ENCODE data around the gene TBCK. TPM values are rescaled to one million over a fixed set of nuclear protein-coding genes. Genes with fewer than 3 reads are reported as not detected.

Gene TBCK
- total and polyA plus RNA-seq, 2 donors (not counting 3 experiments of a cell fraction or from before 2014, with no cell fraction given): 18.2 to 38.6 TPM

DNA sequence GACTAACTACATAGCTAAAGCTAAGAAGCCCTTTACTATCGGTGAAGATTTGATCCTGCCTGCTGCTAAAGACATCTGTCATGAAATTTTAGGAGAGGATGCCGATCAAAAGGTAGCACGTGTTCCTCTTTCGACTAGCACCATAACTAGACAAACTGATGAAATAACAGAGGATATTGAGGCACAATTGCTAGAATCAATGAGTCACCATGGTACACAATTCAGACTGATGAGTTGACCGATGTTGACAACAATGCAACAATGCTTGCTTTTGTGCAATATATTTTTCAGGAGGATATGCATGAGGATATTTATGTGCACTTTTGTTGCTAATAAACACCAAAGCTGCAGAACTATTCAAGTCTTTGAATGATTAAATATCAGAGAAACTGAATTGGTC is 24.3 kb downstream of the TBCK start:
- no TSS peak for BruUV-seq (replicated peaks)
- H3K27me3 ChIP-seq (ENCODE audit: control insufficient read depth in 2 of 2, insufficient read depth in 2 of 2, low read length in 2 of 2): no peaks in the 10 kb centered on the region
- H3K9me3 ChIP-seq (replicated peaks; ENCODE audit: control insufficient read depth, insufficient read depth, low read length): no peaks in the 10 kb centered on the region
- no peak overlapping the region for H3K4me3 ChIP-seq (replicated peaks in 1 of 3; ENCODE audit: insufficient read depth in 1 of 3, low read depth in 1 of 3, low read length in 3 of 3)
- peaks cover 9% of the 10 kb centered on the region for H3K4me1 ChIP-seq (ENCODE audit: control insufficient read depth, extremely low read depth, insufficient read depth, low read length)
- no peak overlapping the region for H3K9ac ChIP-seq (replicated peaks; ENCODE audit: extremely low read depth, insufficient read depth, low read length)
- H3K9me1 ChIP-seq (replicated peaks; ENCODE audit: control insufficient read depth, extremely low read depth, insufficient read depth, low read length): no peaks in the 10 kb centered on the region
- no peaks in the 10 kb centered on the region for H3K79me2 ChIP-seq (ENCODE audit: control insufficient read depth, insufficient read depth, low read length)
- FAIRE-seq: no peak
- intact Hi-C loops (cut with micrococcal nuclease) (no loop called here), dilution Hi-C loops (cut with MboI; ENCODE audit: extremely low pct_ligation_motif_present, low sequenced_read_pairs) (no loop called here)
- no peak overlapping the region for H2AFZ ChIP-seq (ENCODE audit: low read depth, low read length)
- ChIA-PET POLR2A (no interaction called here), CTCF (interaction anchor here (0.9 kb wide), 1 partner anchor 14 kb away, joined by 3 read pairs; no protein-coding TSS in a partner anchor)
- H3K27ac ChIP-seq (ENCODE audit: insufficient read depth, low read depth, low read length): no peak overlapping the region
- DNase-seq (ENCODE audit: low read depth, low spot score): no peak
- TF ChIP-seq JUN (IDR thresholded peaks at IDR 0.05; ENCODE audit: borderline replicate concordance, insufficient read depth, insufficient read length, low read depth): peak; percentile 17
- TF ChIP-seq, protein P1, sequence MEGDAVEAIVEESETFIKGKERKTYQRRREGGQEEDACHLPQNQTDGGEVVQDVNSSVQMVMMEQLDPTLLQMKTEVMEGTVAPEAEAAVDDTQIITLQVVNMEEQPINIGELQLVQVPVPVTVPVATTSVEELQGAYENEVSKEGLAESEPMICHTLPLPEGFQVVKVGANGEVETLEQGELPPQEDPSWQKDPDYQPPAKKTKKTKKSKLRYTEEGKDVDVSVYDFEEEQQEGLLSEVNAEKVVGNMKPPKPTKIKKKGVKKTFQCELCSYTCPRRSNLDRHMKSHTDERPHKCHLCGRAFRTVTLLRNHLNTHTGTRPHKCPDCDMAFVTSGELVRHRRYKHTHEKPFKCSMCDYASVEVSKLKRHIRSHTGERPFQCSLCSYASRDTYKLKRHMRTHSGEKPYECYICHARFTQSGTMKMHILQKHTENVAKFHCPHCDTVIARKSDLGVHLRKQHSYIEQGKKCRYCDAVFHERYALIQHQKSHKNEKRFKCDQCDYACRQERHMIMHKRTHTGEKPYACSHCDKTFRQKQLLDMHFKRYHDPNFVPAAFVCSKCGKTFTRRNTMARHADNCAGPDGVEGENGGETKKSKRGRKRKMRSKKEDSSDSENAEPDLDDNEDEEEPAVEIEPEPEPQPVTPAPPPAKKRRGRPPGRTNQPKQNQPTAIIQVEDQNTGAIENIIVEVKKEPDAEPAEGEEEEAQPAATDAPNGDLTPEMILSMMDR (IDR thresholded peaks at IDR 0.05; ENCODE audit: extremely low read depth in 1 of 2, insufficient read depth in 1 of 2, low read depth in 1 of 2, low read length in 2 of 2): no peak
- peaks cover 0 to 3% of the 10 kb centered on the region in 2 experiments for H3K36me3 ChIP-seq (ENCODE audit: control insufficient read depth in 2 of 2, extremely low read depth in 1 of 2, insufficient read depth in 2 of 2, low read length in 2 of 2)
- no peaks in the 10 kb centered on the region for H4K20me1 ChIP-seq (replicated peaks; ENCODE audit: control insufficient read depth, extremely low read depth, insufficient read depth, low read length)
- no peak overlapping the region for H3K4me2 ChIP-seq (ENCODE audit: insufficient read depth, low read length)

DNA sequence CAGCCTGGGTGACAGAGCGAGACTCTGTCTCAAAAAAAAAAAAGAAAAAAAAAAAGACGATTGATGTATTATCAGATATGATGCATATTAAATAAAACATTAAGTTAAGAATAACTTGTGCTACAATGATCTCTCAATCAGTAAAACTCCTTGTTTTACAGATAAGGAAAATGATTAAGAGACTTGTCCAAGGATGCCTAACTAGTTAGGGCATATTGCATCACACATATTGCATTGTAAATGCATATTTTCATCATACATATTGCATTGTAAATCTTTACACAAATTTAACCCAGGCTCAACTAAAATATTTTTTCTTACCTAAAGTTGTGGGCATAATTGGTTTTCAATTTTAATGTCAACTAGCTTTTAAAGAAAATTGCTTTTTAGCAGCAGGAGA is 26.3 kb downstream of the TBCK start:
- DNase-seq (ENCODE audit: low read depth, low spot score) (no peak), FAIRE-seq (no peak)
- Histone ChIP-seq H3K27me3 (ENCODE audit: control insufficient read depth in 2 of 2, insufficient read depth in 2 of 2, low read length in 2 of 2) (no peaks in the 10 kb centered on the region), H4K20me1 (replicated peaks; ENCODE audit: control insufficient read depth, extremely low read depth, insufficient read depth, low read length) (no peaks in the 10 kb centered on the region), H3K36me3 (ENCODE audit: control insufficient read depth in 2 of 2, extremely low read depth in 1 of 2, insufficient read depth in 2 of 2, low read length in 2 of 2) (peaks cover 0 to 3% of the 10 kb centered on the region in 2 experiments), H3K9me3 (replicated peaks; ENCODE audit: control insufficient read depth, insufficient read depth, low read length) (no peaks in the 10 kb centered on the region), H3K4me2 (ENCODE audit: insufficient read depth, low read length) (no peak overlapping the region), H3K4me3 (replicated peaks in 1 of 3; ENCODE audit: insufficient read depth in 1 of 3, low read depth in 1 of 3, low read length in 3 of 3) (no peak overlapping the region), H3K79me2 (ENCODE audit: control insufficient read depth, insufficient read depth, low read length) (no peaks in the 10 kb centered on the region), H3K9ac (replicated peaks; ENCODE audit: extremely low read depth, insufficient read depth, low read length) (no peak overlapping the region), H3K4me1 (ENCODE audit: control insufficient read depth, extremely low read depth, insufficient read depth, low read length) (peaks cover 9% of the 10 kb centered on the region), H2AFZ (ENCODE audit: low read depth, low read length) (no peak overlapping the region), H3K27ac (ENCODE audit: insufficient read depth, low read depth, low read length) (no peak overlapping the region), H3K9me1 (replicated peaks; ENCODE audit: control insufficient read depth, extremely low read depth, insufficient read depth, low read length) (no peaks in the 10 kb centered on the region)
- intact Hi-C loops (cut with micrococcal nuclease) (no loop called here), dilution Hi-C loops (cut with MboI; ENCODE audit: extremely low pct_ligation_motif_present, low sequenced_read_pairs) (no loop called here)
- no peak for TF ChIP-seq POLR2AphosphoS5 (IDR thresholded peaks at IDR 0.05; ENCODE audit: insufficient read depth, low read depth, low read length)
- TF ChIP-seq, protein P1 (IDR thresholded peaks at IDR 0.05; ENCODE audit: extremely low read depth in 1 of 2, insufficient read depth in 1 of 2, low read depth in 1 of 2, low read length in 2 of 2): no peak
- no peak for TF ChIP-seq EZH2 (IDR thresholded peaks at IDR 0.05; ENCODE audit: borderline replicate concordance, low read depth, low read length, severe bottlenecking)
- TF ChIP-seq, protein P2, sequence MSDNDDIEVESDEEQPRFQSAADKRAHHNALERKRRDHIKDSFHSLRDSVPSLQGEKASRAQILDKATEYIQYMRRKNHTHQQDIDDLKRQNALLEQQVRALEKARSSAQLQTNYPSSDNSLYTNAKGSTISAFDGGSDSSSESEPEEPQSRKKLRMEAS (IDR thresholded peaks at IDR 0.05; ENCODE audit: insufficient read depth, insufficient read length): no peak
- CTCF ChIA-PET: interaction anchor here (1.5 kb wide), 1 partner anchor 24 kb away, joined by 3 read pairs; no protein-coding TSS in a partner anchor
- no TSS peak for BruUV-seq (replicated peaks)
- POLR2A ChIA-PET: no interaction called here
